Fibroblast of skin of left quadriceps (primary cell): ENCODE measurements around the gene EXPH5.

ENCODE experiments used
- DNase-seq, 2 experiments: peaks; one replicate each; pipeline ENCODE4 v3.0.0-alpha.2; 2013; ENCODE audit warnings: low read depth in 2 of 2

Gene EXPH5

GRCh38 chr11:108518581-108518980 is 75.0 kb downstream of the EXPH5 start:
- no peak for DNase-seq

DNA sequence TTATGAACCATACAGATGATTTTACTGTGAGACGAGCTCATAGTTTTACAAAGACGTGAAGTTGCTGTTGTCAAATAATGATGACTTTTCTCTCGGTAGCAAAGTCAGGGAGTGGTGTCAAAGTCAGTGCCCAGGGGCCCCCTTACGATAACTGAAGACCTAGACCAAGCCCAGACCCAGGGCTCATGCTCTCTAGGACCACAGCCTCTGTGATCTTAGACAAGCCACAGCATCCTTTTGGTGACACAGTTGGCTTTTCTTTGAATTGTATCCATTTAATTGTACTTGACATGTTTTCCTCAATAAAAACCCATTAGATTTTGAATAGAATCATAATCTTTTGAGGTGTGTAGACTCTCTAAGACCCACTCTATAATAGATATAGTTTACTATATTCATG is 77.4 kb downstream of the EXPH5 start:
- DNase-seq: no peak

DNA sequence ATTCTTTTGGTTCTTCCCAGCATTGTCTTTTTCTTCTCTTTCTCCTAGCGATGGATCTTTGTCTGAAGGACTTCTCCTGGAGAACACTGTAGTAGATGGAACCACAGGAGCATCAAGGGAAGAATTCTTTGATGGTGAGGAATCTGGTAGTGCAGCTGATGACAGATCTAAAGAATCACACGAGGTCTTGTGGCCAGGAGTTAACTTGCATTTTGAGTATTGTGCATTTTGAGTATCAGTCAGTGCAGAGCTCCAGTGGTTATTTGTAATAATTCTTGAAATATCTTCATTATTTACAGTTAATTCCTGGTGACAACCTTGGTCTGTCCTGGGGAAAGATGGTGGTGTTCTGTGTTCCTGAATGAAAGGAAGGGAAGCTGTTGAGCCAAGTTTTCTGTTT is 80.9 kb downstream of the EXPH5 start:
- no peak for DNase-seq

DNA sequence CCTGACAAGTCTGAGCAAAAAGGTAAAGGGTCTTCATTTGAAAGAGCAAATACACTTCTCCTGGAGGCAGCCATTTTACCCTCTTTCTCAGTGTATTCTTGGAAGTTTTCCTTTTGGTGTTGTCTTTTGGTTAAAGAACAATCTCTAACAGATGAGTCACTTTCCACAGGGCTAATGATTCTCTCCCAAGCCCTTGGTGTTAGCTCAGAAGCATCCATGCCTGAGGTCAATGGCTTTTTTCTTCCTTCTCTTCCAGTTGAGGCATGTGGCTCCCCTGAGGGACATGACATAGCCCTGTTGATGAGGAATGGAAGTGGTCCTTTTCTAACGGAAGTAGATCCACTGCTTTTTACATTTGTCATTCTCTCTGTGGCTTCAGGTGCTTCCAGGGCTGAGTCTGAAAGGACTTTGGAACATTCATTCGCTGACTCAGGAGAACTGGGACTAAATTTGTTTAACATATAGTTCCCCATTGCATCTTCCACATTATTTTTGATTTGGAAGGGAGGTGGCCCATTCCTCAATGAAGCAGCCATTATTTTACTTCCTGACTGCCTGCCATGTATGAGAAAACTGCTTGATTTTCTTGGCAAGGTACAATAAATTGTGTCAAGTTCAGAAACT is 81.6 kb downstream of the EXPH5 start:
- peak; percentile 36 to 38 for DNase-seq

DNA sequence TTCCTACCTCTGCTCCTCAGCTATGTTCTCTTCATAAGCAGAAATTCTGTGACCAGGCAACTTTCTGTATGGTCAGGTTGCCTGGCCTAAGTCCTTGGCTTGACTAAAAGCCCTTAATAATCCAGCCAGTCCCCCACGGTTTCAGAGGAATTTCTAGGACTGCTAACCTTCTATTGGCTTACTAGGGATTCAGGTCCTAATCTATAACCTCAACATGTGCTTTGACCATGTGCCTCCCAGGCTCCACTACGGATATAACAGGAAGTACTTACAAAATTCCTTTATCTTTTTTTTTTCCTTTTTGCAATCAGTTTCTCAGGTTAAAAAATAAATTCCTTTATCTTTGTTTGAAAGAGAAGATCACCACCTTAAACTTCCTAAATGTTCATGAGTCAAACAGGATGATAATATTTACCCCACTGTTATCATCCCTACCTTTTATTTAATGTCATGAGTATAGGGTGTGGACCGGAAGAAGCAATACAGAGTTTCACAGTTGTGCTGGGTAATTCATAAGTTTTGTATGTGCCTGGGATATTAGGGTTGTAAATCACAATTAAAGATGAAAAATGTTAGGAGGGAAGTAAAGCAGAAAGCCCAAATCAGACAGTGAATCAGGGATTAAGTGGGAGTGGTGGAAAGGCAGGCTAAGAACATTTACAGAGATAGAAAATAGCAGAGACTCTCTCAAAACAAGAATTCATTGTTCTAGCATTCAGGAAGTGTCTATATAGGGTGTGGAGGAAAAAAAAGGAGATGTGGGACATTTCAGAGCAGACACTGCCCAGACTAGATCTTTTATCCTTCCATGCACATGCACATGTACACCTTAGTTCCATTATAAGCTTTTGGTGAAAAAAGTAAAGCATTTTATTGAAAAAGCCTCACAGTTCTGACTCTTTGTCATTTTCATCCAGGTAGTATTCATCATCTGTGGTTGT is 84.6 kb downstream of the EXPH5 start:
- DNase-seq: no peak

GRCh38 chr11:108501396-108501795 is 92.2 kb downstream of the EXPH5 start:
- DNase-seq: no peak

- DNase-seq: no peak
Measured at GRCh38 chr11:108500721-108501120, 92.8 kb downstream of the EXPH5 start.

DNA sequence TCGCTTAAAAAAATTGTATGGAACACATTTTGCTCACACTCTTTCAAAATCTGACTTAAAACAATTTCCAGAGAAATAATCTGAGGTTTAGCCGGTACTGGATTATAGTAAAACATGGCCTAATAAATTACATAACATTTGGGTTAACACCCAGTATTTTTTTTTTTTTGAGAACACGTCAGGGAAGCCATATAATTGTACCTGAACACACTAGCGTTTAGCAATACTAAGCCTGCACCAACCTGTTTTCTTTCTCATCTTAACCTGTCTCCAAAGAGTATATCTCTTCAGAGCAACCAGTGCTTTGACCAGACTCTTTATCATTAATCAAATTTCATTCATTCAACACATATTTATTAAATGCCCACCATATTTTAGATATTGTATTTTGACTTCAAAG is 93.4 kb downstream of the EXPH5 start:
- no peak for DNase-seq

DNA sequence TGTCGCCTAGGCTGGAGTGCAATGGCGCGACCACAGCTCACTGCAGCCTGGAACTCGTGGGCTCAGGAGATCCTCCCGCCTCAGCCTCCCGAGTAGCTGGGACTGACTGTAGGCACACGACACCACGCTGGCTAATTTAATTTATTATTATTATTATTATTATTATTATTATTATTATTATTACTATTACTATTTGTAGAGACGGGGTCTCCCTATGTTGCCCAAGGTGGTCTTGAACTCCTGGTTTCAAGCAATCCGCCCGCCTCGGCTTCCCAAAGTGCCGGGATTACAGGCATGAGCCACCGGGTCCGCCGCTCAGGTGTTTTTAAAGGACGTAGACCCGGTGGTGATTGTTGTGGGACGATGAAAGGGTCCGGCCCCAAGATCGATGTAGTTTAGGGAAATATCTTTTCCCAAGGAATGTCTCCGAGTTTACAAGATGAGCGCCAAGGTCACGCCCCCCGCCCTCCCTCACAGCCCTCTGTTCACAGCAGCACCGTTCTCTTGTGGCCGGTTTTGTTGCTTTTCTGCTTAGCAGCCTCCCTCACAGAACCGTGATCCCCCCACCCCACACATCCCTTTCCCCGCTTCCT is 94.7 kb downstream of the EXPH5 start:
- no peak for DNase-seq

DNA sequence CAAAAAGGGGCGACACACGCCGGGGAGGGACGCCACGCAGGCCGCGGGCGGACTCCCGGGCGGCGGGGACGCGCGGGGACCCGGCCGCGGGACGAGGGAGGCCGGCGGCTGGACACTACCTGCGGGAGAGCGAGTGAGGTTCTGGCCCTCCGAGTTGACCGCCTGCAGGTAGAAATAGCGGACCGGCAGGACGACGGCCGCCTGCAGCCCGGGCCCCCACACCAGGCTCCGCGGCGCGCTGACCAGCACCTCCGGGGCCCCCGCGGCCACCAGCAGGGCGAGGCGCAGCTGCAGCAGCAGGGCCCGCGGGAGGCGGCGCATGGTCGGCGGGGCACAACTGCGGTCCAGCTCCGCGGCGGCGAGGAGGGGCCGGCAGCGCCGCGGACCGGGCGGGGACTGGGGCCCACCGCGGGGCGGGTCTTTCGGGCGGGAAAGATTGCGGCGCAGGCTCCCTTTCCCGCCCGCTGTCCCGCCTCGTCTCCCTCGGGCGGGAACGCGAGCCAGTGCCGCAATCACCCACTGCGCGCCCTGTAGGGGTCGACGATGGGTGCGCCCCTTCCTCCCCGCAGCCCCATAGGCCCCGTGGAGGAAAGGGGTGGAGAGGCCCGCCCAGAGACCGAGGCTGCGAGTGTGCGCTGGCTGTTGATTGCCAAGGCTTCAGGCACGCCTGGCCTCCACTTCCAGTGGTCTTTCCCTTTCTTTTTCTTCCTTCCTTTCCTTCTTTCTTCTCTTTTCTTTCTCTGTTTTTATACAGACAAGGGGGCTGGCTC is 95.3 kb downstream of the EXPH5 start, which contains the start of gene POGLUT3:
Gene POGLUT3 (minus strand): TSS at position 339 of the 770 bp plus-strand sequence. CDS start 18 bp downstream, at position 321.
- peak in 1 of 2 experiments; percentile 27 for DNase-seq

DNA sequence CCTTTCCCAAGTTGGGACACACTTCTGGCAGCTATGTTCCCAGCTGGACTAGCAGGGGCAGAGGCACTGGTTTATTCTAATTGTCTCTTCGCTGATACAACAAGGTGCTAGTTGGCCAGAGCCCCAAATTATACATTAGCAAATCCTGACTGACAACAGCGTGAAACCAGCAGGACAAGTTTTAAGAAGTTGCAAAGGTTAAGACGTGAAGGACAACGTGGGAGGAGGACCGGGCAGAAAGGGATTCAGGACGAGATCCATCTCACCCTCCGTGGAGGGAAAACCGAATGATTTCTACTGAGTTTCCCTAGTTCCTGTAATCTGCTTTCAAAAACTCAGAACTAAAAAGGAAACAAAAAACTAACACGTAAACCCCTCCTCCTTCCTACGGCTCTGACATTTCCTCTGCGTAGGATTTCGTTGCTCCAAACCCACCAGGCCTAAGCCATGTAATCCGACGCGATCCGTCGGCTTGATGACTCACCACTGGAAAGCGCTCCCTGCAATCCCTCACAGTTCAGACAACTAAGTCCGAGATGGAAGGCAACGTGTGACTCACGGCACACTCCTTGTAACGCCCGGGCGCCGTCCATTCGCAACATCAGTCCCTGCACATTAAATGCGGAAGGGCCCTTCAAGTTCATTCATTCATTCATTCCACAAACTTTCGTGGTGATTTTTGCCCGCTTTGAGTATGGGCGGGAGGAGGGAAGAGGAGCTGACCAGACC is 96.1 kb downstream of the EXPH5 start:
- peak; percentile 97 for DNase-seq

- DNase-seq: no peak
Measured at GRCh38 chr11:108496643-108497256, 96.8 kb downstream of the EXPH5 start.

- DNase-seq: no peak
Measured at GRCh38 chr11:108495326-108495725, 98.2 kb downstream of the EXPH5 start.

- no peak for DNase-seq
Measured at GRCh38 chr11:108494182-108494581, 99.4 kb downstream of the EXPH5 start.

- DNase-seq: no peak
Measured at GRCh38 chr11:108491936-108492335, 101.6 kb downstream of the EXPH5 start.

DNA sequence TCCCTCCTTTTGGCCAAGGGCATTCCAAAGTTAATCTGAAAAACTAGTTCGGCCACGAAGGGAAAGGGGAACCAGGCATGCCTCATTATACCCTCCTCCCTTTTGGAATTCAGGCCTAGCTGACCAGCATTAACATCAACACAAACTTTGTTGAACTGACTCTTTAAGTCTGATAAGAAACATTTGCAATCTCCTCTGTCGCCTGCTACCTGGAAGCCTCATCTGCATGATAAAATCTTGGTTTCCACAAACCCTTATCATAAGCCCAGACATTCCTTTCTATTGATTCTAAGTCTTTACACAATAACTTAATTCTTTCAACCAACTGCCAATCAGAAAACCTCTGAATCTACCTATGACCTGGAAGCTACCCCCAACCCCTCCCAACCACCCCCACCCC is 106.7 kb downstream of the EXPH5 start:
- no peak for DNase-seq

DNA sequence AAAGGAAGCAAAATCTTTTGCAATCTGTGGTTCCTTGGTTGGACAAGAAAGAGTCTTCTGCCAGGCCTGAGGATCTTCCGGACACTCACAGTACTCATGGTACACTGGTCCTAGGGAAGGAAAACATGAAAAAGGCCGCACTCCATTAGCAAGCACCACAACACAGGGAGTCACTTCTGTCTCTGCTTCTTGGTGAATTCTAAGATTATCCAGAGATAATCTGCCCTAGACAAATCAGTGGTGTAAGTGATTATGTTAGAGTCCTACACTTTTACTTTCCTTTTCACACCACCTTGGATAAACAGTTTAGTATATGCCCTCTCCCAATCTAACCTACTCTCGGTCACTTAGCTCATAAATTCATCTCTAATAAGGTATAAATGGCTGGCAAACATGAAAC is 107.2 kb downstream of the EXPH5 start:
- DNase-seq: no peak

- no peak for DNase-seq
Measured at GRCh38 chr11:108483163-108483562, 110.4 kb downstream of the EXPH5 start.

GRCh38 chr11:108474664-108475463 is 118.7 kb downstream of the EXPH5 start:
- no peak for DNase-seq

GRCh38 chr11:108472681-108473080 is 120.9 kb downstream of the EXPH5 start:
- no peak for DNase-seq
